Endothelial cell of umbilical vein (primary cell): Measurements from ENCODE around the gene RNF19B. TPM values are rescaled to one million over a fixed set of nuclear protein-coding genes. Genes with fewer than 3 reads are reported as not detected.

Source experiments
- BruUV-seq: library from RNA; stranded (reverse); fragments of 400-500 nt; replicated peaks from 2 replicates; lab custom pipeline; 2021; lab: Mats Ljungman, UMichigan
- CTCF ChIA-PET: fragments of 300-600, 350-600 bp; sonication (Branson Sonifier 250); formaldehyde crosslinking; loops from one replicate; lab custom pipeline; 2021; ENCODE audit warnings: antibody characterized with exemption, inconsistent platforms; lab: Charles Lee
- POLR2A ChIA-PET: fragments of 300-600, 350-600 bp; sonication (Branson Sonifier 250); formaldehyde crosslinking; loops from one replicate; lab custom pipeline; 2021; ENCODE audit warnings: antibody characterized with exemption, inconsistent platforms; lab: Charles Lee
- DNase-seq: peaks from one replicate; pipeline ENCODE4 v3.0.0-alpha.2; 2011; ENCODE audit warnings: low read depth, low spot score
- FAIRE-seq: peaks from 2 replicates; lab custom pipeline; 2011; peaks lifted over from hg19 to GRCh38; lab: Jason Lieb, UNC
- H2AFZ ChIP-seq: 2 replicates; pipeline ENCODE4 v1.6.0; 2012; ENCODE audit warnings: low read depth, low read length, control low read depth, inconsistent platforms
- H3K27ac ChIP-seq: 2 replicates; pipeline ENCODE4 v1.5.1; 2011; ENCODE audit warnings: low read depth, mild to moderate bottlenecking, control low read depth, low read length, moderate library complexity; ENCODE audit not compliant: insufficient read depth
- H3K27me3 ChIP-seq, 2 experiments: 2 replicates each; pipeline versions ENCODE4 v1.6.0 to v1.6.1; 2011; ENCODE audit warnings: low read length in 2 of 2, mixed read lengths in 1 of 2; ENCODE audit not compliant: control insufficient read depth in 2 of 2, insufficient read depth in 2 of 2
- H3K36me3 ChIP-seq, 2 experiments: 2 replicates in 1 of 2; 3 replicates in 1 of 2; pipeline ENCODE4 v1.5.1; 2011; ENCODE audit warnings: low read length in 2 of 2, mild to moderate bottlenecking in 1 of 2, moderate library complexity in 1 of 2; ENCODE audit not compliant: control insufficient read depth in 2 of 2, insufficient read depth in 2 of 2; ENCODE audit errors: extremely low read depth in 1 of 2
- H3K4me1 ChIP-seq: 3 replicates; pipeline ENCODE4 v1.5.1; 2011; ENCODE audit warnings: mild to moderate bottlenecking, low read length; ENCODE audit not compliant: control insufficient read depth, insufficient read depth; ENCODE audit errors: extremely low read depth
- H3K4me2 ChIP-seq: 2 replicates; pipeline ENCODE4 v1.6.1; 2011; ENCODE audit warnings: low read length, control low read depth, mixed read lengths; ENCODE audit not compliant: insufficient read depth
- H3K4me3 ChIP-seq, 3 experiments: fragments of 200-600 bp in 1 of 3; sonication (generic), shearing (Covaris generic) in 1 of 3; replicated peaks in 1 of 3; 2 replicates each; pipeline ENCODE4 v1.5.1; 2011 to 2016; ENCODE audit warnings: control low read depth in 3 of 3, low read length in 3 of 3, mild to moderate bottlenecking in 2 of 3, inconsistent platforms in 1 of 3, low read depth in 1 of 3, moderate library complexity in 1 of 3; ENCODE audit not compliant: insufficient read depth in 1 of 3
- H3K79me2 ChIP-seq: 2 replicates; pipeline ENCODE4 v1.6.0; 2012; ENCODE audit warnings: low read length, inconsistent platforms; ENCODE audit not compliant: control insufficient read depth, insufficient read depth
- H3K9ac ChIP-seq: replicated peaks from 2 replicates; pipeline ENCODE3; 2011; ENCODE audit warnings: low read length, control low read depth; ENCODE audit not compliant: insufficient read depth; ENCODE audit errors: extremely low read depth
- H3K9me1 ChIP-seq: replicated peaks from 3 replicates; pipeline ENCODE4 v1.6.0; 2011; ENCODE audit warnings: mild to moderate bottlenecking, low read length; ENCODE audit not compliant: control insufficient read depth, insufficient read depth; ENCODE audit errors: extremely low read depth
- H3K9me3 ChIP-seq: replicated peaks from 2 replicates; pipeline ENCODE4 v1.5.1; 2012; ENCODE audit warnings: low read length, inconsistent platforms; ENCODE audit not compliant: control insufficient read depth, insufficient read depth
- H4K20me1 ChIP-seq: replicated peaks from 2 replicates; pipeline ENCODE3; 2011; ENCODE audit warnings: mild to moderate bottlenecking, low read length; ENCODE audit not compliant: control insufficient read depth, insufficient read depth; ENCODE audit errors: extremely low read depth
- CTCF ChIP-seq, 2 donors: IDR thresholded peaks; 1 replicate in 1 of 2; 2 replicates in 1 of 2; pipeline ENCODE4 v1.5.1; 2011; ENCODE audit warnings: low read length in 2 of 2, mild to moderate bottlenecking in 2 of 2, moderate library complexity in 2 of 2, control low read depth in 1 of 2, inconsistent platforms in 1 of 2, low read depth in 1 of 2; ENCODE audit not compliant: insufficient read depth in 1 of 2; ENCODE audit errors: extremely low read depth in 1 of 2
- EZH2 ChIP-seq: IDR thresholded peaks from 2 replicates; pipeline ENCODE4 v1.6.1; 2012; ENCODE audit warnings: borderline replicate concordance, low read depth, mild to moderate bottlenecking, moderate library complexity, low read length, inconsistent platforms; ENCODE audit not compliant: severe bottlenecking
- FOS ChIP-seq: IDR thresholded peaks from 2 replicates; pipeline ENCODE4 v1.6.1; 2011; ENCODE audit warnings: mild to moderate bottlenecking, low read length, moderate library complexity, borderline replicate concordance; ENCODE audit not compliant: insufficient read depth
- GATA2 ChIP-seq: IDR thresholded peaks from 2 replicates; pipeline ENCODE4 v1.7.0; 2011; ENCODE audit warnings: low read depth, mild to moderate bottlenecking, moderate library complexity, mixed read lengths, low read length; ENCODE audit not compliant: insufficient read length, insufficient read depth
- JUN ChIP-seq: IDR thresholded peaks from 2 replicates; pipeline ENCODE4 v1.6.1; 2011; ENCODE audit warnings: borderline replicate concordance, low read depth; ENCODE audit not compliant: insufficient read length, insufficient read depth
- MAX ChIP-seq: IDR thresholded peaks from 2 replicates; pipeline ENCODE4 v1.6.1; 2011; ENCODE audit not compliant: insufficient read depth, insufficient read length
- MYC ChIP-seq: IDR thresholded peaks from one replicate; pipeline ENCODE4 v1.6.1; 2011; ENCODE audit warnings: mild to moderate bottlenecking, low read depth, low read length
- POLR2A ChIP-seq: IDR thresholded peaks from 2 replicates; pipeline ENCODE4 v1.6.1; 2012; ENCODE audit warnings: low read depth, mild to moderate bottlenecking, control low read depth, low read length
- POLR2AphosphoS5 ChIP-seq: IDR thresholded peaks from 2 replicates; pipeline ENCODE4 v1.6.1; 2012; ENCODE audit warnings: low read depth, mild to moderate bottlenecking, control low read depth, low read length, moderate library complexity; ENCODE audit not compliant: insufficient read depth
- dilution Hi-C: fragments of 300-500 bp; cut with MboI; formaldehyde crosslinking; loops from one replicate; pipeline ENCODE4 v1.15.0; 2019; ENCODE audit warnings: low sequenced_read_pairs; ENCODE audit not compliant: extremely low pct_ligation_motif_present
- intact Hi-C: fragments of 100-400 bp; cut with micrococcal nuclease; formaldehyde crosslinking; loops from one replicate; pipeline ENCODE4 v1.10.0; 2022
- polyA plus RNA-seq, 4 experiments: library from polyadenylated mRNA; depleted of rRNA in 3 of 4; stranded (reverse) in 3 of 4; unstranded in 1 of 4; fragments of >200 nt; gene quantifications; 2 replicates each; pipeline versions ENCODE4 v1.2.1 to v1.2.3, GENCODE V29; 2011 to 2012; ENCODE audit warnings: missing spikeins in 1 of 4
- total RNA-seq: library from RNA; stranded (reverse); gene quantifications from 2 replicates; pipeline ENCODE4 v1.2.3, GENCODE V29; 2021

RNF19B gene
- total and polyA plus RNA-seq, 2 donors (not counting 3 experiments of a cell fraction or from before 2014, with no cell fraction given): 19.2 to 25.6 TPM

GRCh38 chr1:32887623-32888022 is 77.0 kb downstream of the RNF19B start:
- no TSS peak for BruUV-seq
- Histone ChIP-seq H3K79me2 (no peaks in the 10 kb centered on the region), H3K9me1 (no peaks in the 10 kb centered on the region), H3K9me3 (no peaks in the 10 kb centered on the region), H3K36me3 (no peaks in the 10 kb centered on the region), H3K27me3 (peaks cover 27 to 30% of the 10 kb centered on the region in 2 experiments), H3K27ac (no peak overlapping the region), H3K4me1 (no peaks in the 10 kb centered on the region), H3K4me3 (no peak overlapping the region), H3K9ac (no peak overlapping the region), H4K20me1 (no peaks in the 10 kb centered on the region), H2AFZ (no peak overlapping the region), H3K4me2 (no peak overlapping the region)
- TF ChIP-seq MAX: no peak
- TF ChIP-seq JUN: no peak
- TF ChIP-seq FOS: no peak
- no peak for TF ChIP-seq POLR2AphosphoS5
- TF ChIP-seq POLR2A: no peak
- DNase-seq (no peak), FAIRE-seq (no peak)
- intact Hi-C loops: no loop called here
- dilution Hi-C loops: no loop called here
- CTCF ChIA-PET: interaction anchor here (0.8 to 3.3 kb wide), 5 partner anchors 9 to 175 kb away, joined by 3 to 20 read pairs (median 3); no protein-coding TSS in a partner anchor
- POLR2A ChIA-PET: no interaction called here

- dilution Hi-C loops: no loop called here
- DNase-seq: no peak
- no TSS peak for BruUV-seq
Measured at GRCh38 chr1:32886828-32887414, 77.7 kb downstream of the RNF19B start.

More at GRCh38 chr1:32886828-32887414, 77.7 kb downstream of the RNF19B start:
- CTCF ChIA-PET: interaction anchor here (0.5 to 3.3 kb wide), 11 partner anchors 8 to 229 kb away, joined by 3 to 20 read pairs (median 3); no protein-coding TSS in a partner anchor
- TF ChIP-seq EZH2 (no peak), MYC (no peak), CTCF (IDR thresholded peaks at IDR 0.05; ENCODE audit: extremely low read depth in 1 of 2, insufficient read depth in 1 of 2, low read depth in 1 of 2, low read length in 2 of 2) (no peak), MAX (no peak), FOS (no peak), JUN (no peak), GATA2 (no peak), POLR2AphosphoS5 (no peak), POLR2A (no peak)
- no peak overlapping the region for H3K27ac ChIP-seq
- no peaks in the 10 kb centered on the region for H4K20me1 ChIP-seq
- no peaks in the 10 kb centered on the region for H3K9me1 ChIP-seq
- no peaks in the 10 kb centered on the region for H3K36me3 ChIP-seq
- intact Hi-C loops: no loop called here
- no peak for FAIRE-seq
- H3K27me3 ChIP-seq: peaks cover 21 to 23% of the 10 kb centered on the region in 2 experiments
- H3K9ac ChIP-seq: no peak overlapping the region
- no peak overlapping the region for H2AFZ ChIP-seq
- no peaks in the 10 kb centered on the region for H3K79me2 ChIP-seq
- no peaks in the 10 kb centered on the region for H3K4me1 ChIP-seq
- no peak overlapping the region for H3K4me3 ChIP-seq
- POLR2A ChIA-PET: no interaction called here
- H3K4me2 ChIP-seq: no peak overlapping the region
- no peaks in the 10 kb centered on the region for H3K9me3 ChIP-seq
